ENCODE measurements around the gene MAPKAP1. TPM values are rescaled to one million over a fixed set of nuclear protein-coding genes. Genes with fewer than 3 reads are reported as not detected.
A peak's percentile ranks its signal among the peaks of the same experiment; 100 is the strongest.

MAPKAP1 gene
- total and polyA plus RNA-seq, 2 experiments from 2014 or later, result 66.7 to 85.6 TPM

GRCh38 chr9:125509476-125509875 is 197.5 kb downstream of the MAPKAP1 start:
- Histone ChIP-seq H3K9me3 (ENCODE audit: low read depth) (no peaks in the 10 kb centered on the region), H3K27ac (peak overlapping the region; percentile 86), H3K4me3 (no peak overlapping the region), H3K27me3 (no peaks in the 10 kb centered on the region), H3K36me3 (no peaks in the 10 kb centered on the region), H3K4me1 (ENCODE audit: low read depth) (peaks cover 59% of the 10 kb centered on the region)
- no peak for TF ChIP-seq CTCF (IDR thresholded peaks at IDR 0.05; ENCODE audit: low read depth, low read length)
- DNase-seq (ENCODE audit: low read depth in 1 of 2, low spot score in 1 of 2), result peak; percentile 66 to 69

- Histone ChIP-seq H3K4me1 (ENCODE audit: low read depth) (peaks cover 47% of the 10 kb centered on the region), H3K27me3 (no peaks in the 10 kb centered on the region), H3K27ac (peak overlapping the region; percentile 87), H3K36me3 (no peaks in the 10 kb centered on the region), H3K9me3 (ENCODE audit: low read depth) (no peaks in the 10 kb centered on the region), H3K4me3 (no peak overlapping the region)
- no peak for DNase-seq (ENCODE audit: low read depth in 1 of 2, low spot score in 1 of 2)
- no peak for TF ChIP-seq CTCF (IDR thresholded peaks at IDR 0.05; ENCODE audit: low read depth, low read length)
Measured at GRCh38 chr9:125508249-125508648, 198.8 kb downstream of the MAPKAP1 start.

- DNase-seq (ENCODE audit: low read depth in 1 of 2, low spot score in 1 of 2), result no peak
- no peaks in the 10 kb centered on the region for H3K27me3 ChIP-seq
- no peak for TF ChIP-seq CTCF (IDR thresholded peaks at IDR 0.05; ENCODE audit: low read depth, low read length)
- peak overlapping the region; percentile 87 for H3K27ac ChIP-seq
- H3K36me3 ChIP-seq, result no peaks in the 10 kb centered on the region
- H3K4me1 ChIP-seq (ENCODE audit: low read depth), result peaks cover 44% of the 10 kb centered on the region
- no peak overlapping the region for H3K4me3 ChIP-seq
- H3K9me3 ChIP-seq (ENCODE audit: low read depth), result no peaks in the 10 kb centered on the region
Measured at GRCh38 chr9:125507226-125507625, 199.8 kb downstream of the MAPKAP1 start.

GRCh38 chr9:125505988-125506438 is 201.0 kb downstream of the MAPKAP1 start:
- H3K27ac ChIP-seq, result peak overlapping the region; percentile 87
- no peaks in the 10 kb centered on the region for H3K9me3 ChIP-seq (ENCODE audit: low read depth)
- TF ChIP-seq CTCF (IDR thresholded peaks at IDR 0.05; ENCODE audit: low read depth, low read length), result no peak
- peak; percentile 11 to 22 for DNase-seq (ENCODE audit: low read depth in 1 of 2, low spot score in 1 of 2)
- H3K36me3 ChIP-seq, result no peaks in the 10 kb centered on the region
- no peak overlapping the region for H3K4me3 ChIP-seq
- H3K4me1 ChIP-seq (ENCODE audit: low read depth), result peaks cover 44% of the 10 kb centered on the region
- no peaks in the 10 kb centered on the region for H3K27me3 ChIP-seq

- no peak for TF ChIP-seq CTCF (IDR thresholded peaks at IDR 0.05; ENCODE audit: low read depth, low read length)
- Histone ChIP-seq H3K36me3 (no peaks in the 10 kb centered on the region), H3K27me3 (no peaks in the 10 kb centered on the region), H3K4me3 (no peak overlapping the region), H3K9me3 (ENCODE audit: low read depth) (no peaks in the 10 kb centered on the region), H3K27ac (no peak overlapping the region), H3K4me1 (ENCODE audit: low read depth) (peaks cover 33% of the 10 kb centered on the region)
- no peak for DNase-seq (ENCODE audit: low read depth in 1 of 2, low spot score in 1 of 2)
Measured at GRCh38 chr9:125504616-125505015, 202.4 kb downstream of the MAPKAP1 start.

GRCh38 chr9:125497906-125498305 is 209.1 kb downstream of the MAPKAP1 start:
- Histone ChIP-seq H3K4me1 (ENCODE audit: low read depth) (peaks cover 11% of the 10 kb centered on the region), H3K27me3 (no peaks in the 10 kb centered on the region), H3K9me3 (ENCODE audit: low read depth) (no peaks in the 10 kb centered on the region), H3K36me3 (no peaks in the 10 kb centered on the region), H3K4me3 (no peak overlapping the region), H3K27ac (no peak overlapping the region)
- DNase-seq (ENCODE audit: low read depth in 1 of 2, low spot score in 1 of 2), result no peak
- TF ChIP-seq CTCF (IDR thresholded peaks at IDR 0.05; ENCODE audit: low read depth, low read length), result no peak

All from cardiac muscle cell (in vitro differentiated cells and primary cell).